ENCODE results near the gene C16orf89.
A peak's percentile ranks its signal among the peaks of the same experiment; 100 is the strongest.
"Not testable (repeated sequence)": the region's sequence is repeated elsewhere in the genome, so short reads cannot be mapped to it uniquely, and the experiment has no call there.

C16orf89 gene

GRCh38 chr16:5060073-5060641 lies 5.6 kb downstream of the C16orf89 start:
- no peak for DNase-seq (ENCODE audit: low read depth)

GRCh38 chr16:5059386-5060072 lies 6.2 kb downstream of the C16orf89 start:
- DNase-seq (ENCODE audit: low read depth), result no peak

- DNase-seq (ENCODE audit: low read depth), result peak; percentile 46
Measured at GRCh38 chr16:5058476-5058875, 7.3 kb downstream of the C16orf89 start.

- peak; percentile 35 for DNase-seq (ENCODE audit: low read depth)
Measured at GRCh38 chr16:5056352-5056751, 9.4 kb downstream of the C16orf89 start.

- no peak for DNase-seq (ENCODE audit: low read depth)
Measured at GRCh38 chr16:5054876-5055865, 10.6 kb downstream of the C16orf89 start.

- DNase-seq (ENCODE audit: low read depth), result no peak
Measured at GRCh38 chr16:5046914-5047313, 18.8 kb downstream of the C16orf89 start.

- DNase-seq (ENCODE audit: low read depth), result no peak
Measured at GRCh38 chr16:5045499-5046115, 20.1 kb downstream of the C16orf89 start.

- DNase-seq (ENCODE audit: low read depth), result not testable (repeated sequence)
Measured at GRCh38 chr16:5044581-5044980, 21.2 kb downstream of the C16orf89 start.

- DNase-seq (ENCODE audit: low read depth), result no peak
Measured at GRCh38 chr16:5044011-5044540, 21.7 kb downstream of the C16orf89 start.

- DNase-seq (ENCODE audit: low read depth), result peak; percentile 49
Measured at GRCh38 chr16:5042574-5043171, 23.1 kb downstream of the C16orf89 start.

- DNase-seq (ENCODE audit: low read depth), result peak; percentile 48
Measured at GRCh38 chr16:5041600-5042133, 24.1 kb downstream of the C16orf89 start.

GRCh38 chr16:5040451-5040850 lies 25.3 kb downstream of the C16orf89 start:
- DNase-seq (ENCODE audit: low read depth), result no peak

GRCh38 chr16:5036228-5037156 lies 29.3 kb downstream of the C16orf89 start:
- no peak for DNase-seq (ENCODE audit: low read depth)

- DNase-seq (ENCODE audit: low read depth), result no peak
Measured at GRCh38 chr16:5035909-5036227, 29.9 kb downstream of the C16orf89 start.

GRCh38 chr16:5034167-5034523 lies 31.6 kb downstream of the C16orf89 start:
- DNase-seq (ENCODE audit: low read depth), result no peak

- peak; percentile 84 for DNase-seq (ENCODE audit: low read depth)
Measured at GRCh38 chr16:5033256-5034166, 32.2 kb downstream of the C16orf89 start, which contains the start of gene NAGPA. TSS of gene NAGPA (minus strand) at chr16:5033935. CDS start at chr16:5033914, 21 bp downstream.

- no peak for DNase-seq (ENCODE audit: low read depth)
Measured at GRCh38 chr16:5032748-5033167, 33.0 kb downstream of the C16orf89 start.

GRCh38 chr16:5031601-5032000 lies 34.2 kb downstream of the C16orf89 start:
- no peak for DNase-seq (ENCODE audit: low read depth)

- no peak for DNase-seq (ENCODE audit: low read depth)
Measured at GRCh38 chr16:5030251-5030870, 35.4 kb downstream of the C16orf89 start.
